ENCODE measurements around the gene SCAPER. TPM values are rescaled to one million over a fixed set of nuclear protein-coding genes. Genes with fewer than 3 reads are reported as not detected.
A peak's percentile ranks its signal among the peaks of the same experiment; 100 is the strongest.

The SCAPER gene
- total RNA-seq, 4 donors from 2014 or later, result 29.9 to 86.6 (median 45.6) TPM

DNA sequence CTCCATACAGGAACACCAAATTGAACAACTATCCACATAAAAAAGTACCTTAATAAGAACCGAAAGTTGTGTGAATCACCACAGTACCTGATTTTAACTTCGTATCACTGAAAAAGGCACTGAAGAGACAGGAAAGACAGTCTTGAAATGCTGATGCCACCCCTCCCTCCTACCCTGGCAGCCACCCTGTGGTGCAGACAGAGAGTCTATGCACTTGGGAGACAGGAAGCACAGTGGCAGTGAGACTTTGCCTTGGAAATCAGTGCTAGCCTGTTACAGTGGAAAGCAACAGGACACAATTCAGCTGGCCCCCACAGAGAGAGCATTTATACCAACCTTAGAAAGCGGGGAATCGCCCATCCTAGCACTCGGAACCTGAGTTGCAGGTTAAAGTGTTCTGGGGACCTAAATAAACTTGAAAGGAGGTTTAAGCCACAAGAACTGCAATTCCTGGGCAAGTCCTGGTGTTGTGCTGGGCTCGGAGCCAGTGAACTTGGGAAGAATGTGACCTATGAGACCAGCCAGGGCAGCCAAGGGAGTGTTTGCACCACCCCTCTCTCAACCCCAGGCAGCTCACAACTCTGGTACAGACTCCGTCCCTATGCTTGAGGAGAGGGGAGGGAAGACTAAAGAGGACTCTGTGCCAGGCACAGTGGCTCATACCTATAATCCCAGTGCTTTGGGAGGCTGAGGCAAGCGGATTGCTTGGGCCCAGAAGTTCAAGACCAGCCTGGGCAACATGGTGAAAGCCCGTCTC is 328.4 kb downstream of the SCAPER start:
- Histone ChIP-seq H3K27ac (peak overlapping the region in 3 of 4 donors; percentile 41 to 87 (median 81)), H3K9me3 (peaks cover 0 to 3% (median 0%) of the 10 kb centered on the region in 4 donors), H3K36me3 (no peaks in the 10 kb centered on the region), H3K27me3 (no peaks in the 10 kb centered on the region), H3K4me1 (peaks cover 0 to 17% (median 2%) of the 10 kb centered on the region in 4 donors), H3K4me3 (peak overlapping the region in 2 of 4 donors; percentile 36 to 42)
- peak; percentile 18 to 89 (median 84) for DNase-seq
- TF ChIP-seq POLR2A (IDR thresholded peaks at IDR 0.05), result peak in 1 of 2 donors; percentile 13
- TF ChIP-seq, protein P1, sequence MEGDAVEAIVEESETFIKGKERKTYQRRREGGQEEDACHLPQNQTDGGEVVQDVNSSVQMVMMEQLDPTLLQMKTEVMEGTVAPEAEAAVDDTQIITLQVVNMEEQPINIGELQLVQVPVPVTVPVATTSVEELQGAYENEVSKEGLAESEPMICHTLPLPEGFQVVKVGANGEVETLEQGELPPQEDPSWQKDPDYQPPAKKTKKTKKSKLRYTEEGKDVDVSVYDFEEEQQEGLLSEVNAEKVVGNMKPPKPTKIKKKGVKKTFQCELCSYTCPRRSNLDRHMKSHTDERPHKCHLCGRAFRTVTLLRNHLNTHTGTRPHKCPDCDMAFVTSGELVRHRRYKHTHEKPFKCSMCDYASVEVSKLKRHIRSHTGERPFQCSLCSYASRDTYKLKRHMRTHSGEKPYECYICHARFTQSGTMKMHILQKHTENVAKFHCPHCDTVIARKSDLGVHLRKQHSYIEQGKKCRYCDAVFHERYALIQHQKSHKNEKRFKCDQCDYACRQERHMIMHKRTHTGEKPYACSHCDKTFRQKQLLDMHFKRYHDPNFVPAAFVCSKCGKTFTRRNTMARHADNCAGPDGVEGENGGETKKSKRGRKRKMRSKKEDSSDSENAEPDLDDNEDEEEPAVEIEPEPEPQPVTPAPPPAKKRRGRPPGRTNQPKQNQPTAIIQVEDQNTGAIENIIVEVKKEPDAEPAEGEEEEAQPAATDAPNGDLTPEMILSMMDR (IDR thresholded peaks at IDR 0.05), result peak in 2 of 6 experiments; percentile 27 to 32

DNA sequence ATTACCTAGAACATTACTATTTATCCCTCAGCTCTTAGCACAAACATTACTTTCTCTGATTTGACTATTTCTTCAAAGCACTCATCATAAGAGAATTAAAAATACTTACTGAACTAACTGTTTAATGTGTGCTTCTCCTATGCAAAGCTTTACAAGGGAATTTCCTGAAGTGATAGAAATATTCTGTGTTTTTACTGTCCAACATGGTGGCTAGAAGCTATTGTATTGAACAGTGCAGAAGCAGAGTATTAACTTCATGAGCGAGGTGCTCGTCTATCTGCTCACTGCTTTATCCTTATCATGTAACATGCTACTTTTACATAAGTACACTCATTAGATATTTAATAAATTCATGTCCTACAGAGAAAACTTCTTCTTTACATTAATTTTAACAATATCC is 329.5 kb downstream of the SCAPER start:
- Histone ChIP-seq H3K4me1 (peaks cover 0 to 17% (median 2%) of the 10 kb centered on the region in 4 donors), H3K4me3 (peak overlapping the region in 1 of 4 donors; percentile 36), H3K27me3 (no peaks in the 10 kb centered on the region), H3K27ac (no peak overlapping the region), H3K9me3 (no peaks in the 10 kb centered on the region), H3K36me3 (no peaks in the 10 kb centered on the region)
- no peak for TF ChIP-seq POLR2A (IDR thresholded peaks at IDR 0.05)
- TF ChIP-seq, protein P1 (IDR thresholded peaks at IDR 0.05), result no peak
- DNase-seq, result no peak

DNA sequence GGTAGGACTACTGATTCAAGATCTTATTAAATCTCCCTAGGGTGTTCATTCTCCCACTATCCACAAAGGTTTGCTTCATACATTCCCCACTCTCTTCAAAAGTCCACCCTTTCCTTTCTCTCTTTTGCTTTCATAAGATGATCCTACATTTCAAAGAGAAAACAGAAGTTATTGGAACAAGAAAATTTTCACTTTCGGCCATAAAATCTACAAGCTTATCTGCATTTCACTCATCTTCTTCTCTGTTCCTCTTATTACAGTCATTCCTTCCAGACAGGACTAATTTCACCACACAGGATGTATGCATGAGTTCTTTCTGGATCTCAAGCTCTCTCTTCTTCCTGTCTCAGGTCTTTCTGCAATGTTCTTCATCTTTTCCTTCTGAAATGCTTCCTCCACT is 329.9 kb downstream of the SCAPER start:
- Histone ChIP-seq H3K36me3 (no peaks in the 10 kb centered on the region), H3K27me3 (no peaks in the 10 kb centered on the region), H3K4me3 (no peak overlapping the region), H3K27ac (no peak overlapping the region), H3K4me1 (peaks cover 0 to 17% (median 2%) of the 10 kb centered on the region in 4 donors), H3K9me3 (no peaks in the 10 kb centered on the region)
- TF ChIP-seq POLR2A (IDR thresholded peaks at IDR 0.05), result no peak
- TF ChIP-seq, protein P1 (IDR thresholded peaks at IDR 0.05), result no peak
- no peak for DNase-seq

DNA sequence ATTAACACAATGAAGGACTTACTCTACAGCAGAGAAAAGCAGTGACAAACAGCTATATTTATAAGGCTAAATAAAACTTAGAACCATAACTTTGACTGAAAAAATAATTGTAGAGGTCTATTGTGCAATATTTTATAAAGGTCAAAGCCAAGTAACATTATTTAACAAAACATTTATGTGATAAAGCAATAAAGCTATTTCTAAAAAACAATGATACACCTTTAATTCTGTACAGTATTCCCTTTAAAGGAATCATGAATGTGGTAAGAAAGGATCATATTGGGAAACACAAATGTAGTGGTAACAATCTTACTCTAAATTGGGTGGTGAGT is 332.2 kb downstream of the SCAPER start:
- TF ChIP-seq, protein P1 (IDR thresholded peaks at IDR 0.05), result no peak
- no peak for TF ChIP-seq POLR2A (IDR thresholded peaks at IDR 0.05)
- no peak overlapping the region for H3K27ac ChIP-seq
- peaks cover 0 to 17% (median 2%) of the 10 kb centered on the region in 4 donors for H3K4me1 ChIP-seq
- no peaks in the 10 kb centered on the region for H3K36me3 ChIP-seq
- H3K27me3 ChIP-seq, result no peaks in the 10 kb centered on the region
- no peaks in the 10 kb centered on the region for H3K9me3 ChIP-seq
- DNase-seq, result no peak
- no peak overlapping the region for H3K4me3 ChIP-seq

DNA sequence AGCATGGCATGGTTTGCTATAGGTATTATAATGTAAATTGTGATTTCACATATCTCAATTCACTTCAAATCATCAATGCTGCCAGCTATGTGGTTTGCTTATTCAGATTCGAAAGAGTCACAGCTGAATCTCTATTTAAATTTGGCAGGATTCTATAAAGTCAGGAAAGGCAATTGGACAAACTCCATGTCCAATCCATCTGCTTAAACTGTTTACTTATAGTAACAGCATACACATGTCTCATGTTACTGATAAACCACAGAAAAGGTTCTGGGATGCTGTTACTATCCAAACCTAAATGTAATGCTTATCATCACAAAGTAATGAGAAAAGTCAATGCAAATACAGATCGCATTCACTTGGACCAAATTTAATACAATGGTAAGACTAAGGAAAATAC is 338.9 kb downstream of the SCAPER start:
- Histone ChIP-seq H3K4me1 (no peaks in the 10 kb centered on the region), H3K9me3 (no peaks in the 10 kb centered on the region), H3K36me3 (no peaks in the 10 kb centered on the region), H3K27me3 (no peaks in the 10 kb centered on the region), H3K4me3 (no peak overlapping the region), H3K27ac (no peak overlapping the region)
- no peak for TF ChIP-seq POLR2A (IDR thresholded peaks at IDR 0.05)
- TF ChIP-seq, protein P1 (IDR thresholded peaks at IDR 0.05), result no peak
- no peak for DNase-seq

All from Peyer's patch (tissue), 4 donors.